Thyroid gland (tissue), 4 donors: Measurements from ENCODE around the gene MRPL37. TPM values are rescaled to one million over a fixed set of nuclear protein-coding genes. Genes with fewer than 3 reads are reported as not detected.

Experiments
- DNase-seq, 2 donors: peaks; one replicate each; pipeline ENCODE4 v3.0.0-alpha.2; 2019
- H3K27ac ChIP-seq, 3 donors: fragments of 200-600 bp; sonication (generic); 1 replicate in 2 of 3; 2 replicates in 1 of 3; pipeline ENCODE4 v1.5.1; 2016 to 2019; ENCODE audit warnings: mild to moderate bottlenecking in 1 of 3, moderate library complexity in 1 of 3
- H3K27me3 ChIP-seq: fragments of 200-600 bp; sonication (generic); one replicate; pipeline ENCODE4 v1.5.1; 2019
- H3K36me3 ChIP-seq, 2 donors: fragments of 200-600 bp; sonication (generic); one replicate each; pipeline ENCODE4 v1.5.1; 2016 to 2019
- H3K4me1 ChIP-seq, 2 donors: fragments of 200-600 bp; sonication (generic); one replicate each; pipeline ENCODE4 v1.5.1; 2017 to 2019
- H3K4me3 ChIP-seq, 3 donors: fragments of 200-600 bp; sonication (generic); replicated peaks in 1 of 3; 1 replicate in 2 of 3; 2 replicates in 1 of 3; pipeline ENCODE4 v1.5.1; 2016; ENCODE audit warnings: mild to moderate bottlenecking in 1 of 3
- H3K9me3 ChIP-seq: fragments of 200-600 bp; sonication (generic); one replicate; pipeline ENCODE4 v1.5.1; 2017
- CTCF ChIP-seq, 6 experiments: fragments of 200-600 bp in 3 of 6; fragments of 450-650 bp in 3 of 6; sonication (generic) in 3 of 6; IDR thresholded peaks; one replicate each; pipeline ENCODE4 v1.5.1; 2016 to 2019; ENCODE audit warnings: antibody characterized with exemption in 6 of 6, mild to moderate bottlenecking in 2 of 6, inconsistent platforms in 1 of 6, moderate library complexity in 1 of 6
- POLR2A ChIP-seq, 2 donors: fragments of 450-650 bp; IDR thresholded peaks; one replicate each; pipeline ENCODE4 v1.6.1; 2017; ENCODE audit warnings: antibody characterized with exemption in 2 of 2, mild to moderate bottlenecking in 2 of 2, moderate library complexity in 1 of 2
- WGBS, 2 donors: methylation state at CpG; one replicate each; pipeline ENCODE4 v1.1.5; 2017; 5-methylcytosine and 5-hydroxymethylcytosine counted together
- intact Hi-C: fragments of 100-400 bp; cut with DNase I; formaldehyde crosslinking; loops from one replicate; pipeline ENCODE4 v1.15.1; 2023
- total RNA-seq, 4 donors: library from RNA; depleted of rRNA; stranded (reverse); fragments of >200 nt; gene quantifications; one replicate each; pipeline ENCODE4 v1.2.3, GENCODE V29; 2016

MRPL37 gene
- total RNA-seq, 4 donors from 2014 or later = 29.8 to 71.3 (median 48.0) TPM

- 93 to 97% methylated on average over 3 of the region's 3 CpGs for WGBS, 2 donors
Observed at GRCh38 chr1:54156201-54156600, 43.8 kb upstream of the MRPL37 start.

GRCh38 chr1:54156986-54157385 lies 43.0 kb upstream of the MRPL37 start:
- Histone ChIP-seq H3K4me1 (no peaks in the 10 kb centered on the region), H3K27ac (no peak overlapping the region), H3K4me3 (no peak overlapping the region), H3K27me3 (no peaks in the 10 kb centered on the region), H3K36me3 (no peaks in the 10 kb centered on the region), H3K9me3 (no peaks in the 10 kb centered on the region)
- DNase-seq = no peak
- no peak for TF ChIP-seq POLR2A (IDR thresholded peaks at IDR 0.05)
- no peak for TF ChIP-seq CTCF (IDR thresholded peaks at IDR 0.05)
- intact Hi-C loops = no loop called here
- 97 to 98% methylated on average over 7 of the region's 7 CpGs for WGBS, 2 donors

More at GRCh38 chr1:54156201-54156600, 43.8 kb upstream of the MRPL37 start:
- Histone ChIP-seq H3K4me3 (no peak overlapping the region), H3K9me3 (no peaks in the 10 kb centered on the region), H3K4me1 (no peaks in the 10 kb centered on the region), H3K27ac (no peak overlapping the region), H3K36me3 (no peaks in the 10 kb centered on the region), H3K27me3 (no peaks in the 10 kb centered on the region)
- no peak for DNase-seq
- intact Hi-C loops = no loop called here
- no peak for TF ChIP-seq POLR2A (IDR thresholded peaks at IDR 0.05)
- no peak for TF ChIP-seq CTCF (IDR thresholded peaks at IDR 0.05)

- WGBS, 2 donors = 90 to 93% methylated on average over 6 of the region's 6 CpGs
- Histone ChIP-seq H3K4me3 (no peak overlapping the region), H3K4me1 (no peaks in the 10 kb centered on the region), H3K9me3 (no peaks in the 10 kb centered on the region), H3K36me3 (no peaks in the 10 kb centered on the region), H3K27ac (no peak overlapping the region), H3K27me3 (no peaks in the 10 kb centered on the region)
- intact Hi-C loops = no loop called here
- DNase-seq = no peak
- TF ChIP-seq CTCF (IDR thresholded peaks at IDR 0.05) = no peak
Observed at GRCh38 chr1:54157401-54157800, 42.6 kb upstream of the MRPL37 start.

DNA sequence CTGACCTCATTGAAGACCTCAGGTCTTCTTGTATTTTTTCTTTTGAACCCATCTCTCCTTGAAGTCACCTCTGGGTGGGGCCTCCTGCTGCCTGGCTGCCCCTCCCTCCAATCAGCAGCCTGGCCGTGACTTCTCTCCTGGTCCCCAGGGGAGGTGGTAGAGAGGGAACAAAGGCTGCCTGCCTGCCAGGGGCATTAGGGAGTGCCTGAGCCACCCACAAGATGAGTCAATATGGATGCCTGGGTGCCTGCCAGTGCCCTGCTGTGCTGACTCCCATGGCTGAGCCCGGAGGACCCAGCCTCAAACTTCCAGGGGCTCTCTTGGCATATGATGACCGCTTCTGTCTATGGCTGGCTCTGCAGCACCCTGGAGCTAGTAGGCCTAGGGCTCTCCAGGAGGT lies 41.9 kb upstream of the MRPL37 start:
- TF ChIP-seq CTCF (IDR thresholded peaks at IDR 0.05) (no peak), POLR2A (IDR thresholded peaks at IDR 0.05) (no peak)
- DNase-seq = no peak

DNA sequence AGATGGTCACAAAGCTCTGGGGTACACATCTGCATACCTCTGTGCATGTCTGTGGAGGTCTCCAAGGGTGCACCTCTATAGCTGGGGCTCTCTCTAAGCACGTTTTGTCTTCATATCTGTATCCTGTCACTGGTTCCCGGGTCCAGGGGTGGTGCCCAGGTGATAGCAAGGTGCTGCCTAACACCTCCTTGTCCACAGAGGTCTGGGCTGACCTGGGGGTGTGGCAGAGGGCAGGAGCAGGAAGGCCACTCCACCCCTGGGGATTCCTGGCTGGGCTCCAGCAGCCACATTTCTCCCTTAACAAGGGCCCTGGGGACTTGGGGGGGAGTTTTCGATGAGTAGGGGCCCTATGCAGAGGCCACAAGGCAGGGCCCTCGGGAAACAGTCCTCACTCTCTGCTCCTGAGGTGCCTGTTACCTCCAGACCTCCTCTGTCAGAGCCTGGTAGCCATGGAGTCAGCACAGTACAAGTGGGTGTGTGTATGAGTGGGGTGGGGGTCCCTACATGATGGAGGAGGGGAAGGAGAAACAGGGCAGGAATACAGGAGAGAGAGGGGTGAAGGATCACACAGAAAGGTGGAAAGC lies 40.1 kb upstream of the MRPL37 start:
- TF ChIP-seq POLR2A (IDR thresholded peaks at IDR 0.05) (no peak), CTCF (IDR thresholded peaks at IDR 0.05) (no peak)
- DNase-seq = no peak
- no peak overlapping the region for H3K27ac ChIP-seq
- H3K27me3 ChIP-seq = no peaks in the 10 kb centered on the region
- no peaks in the 10 kb centered on the region for H3K4me1 ChIP-seq
- H3K36me3 ChIP-seq = no peaks in the 10 kb centered on the region
- intact Hi-C loops = no loop called here
- H3K4me3 ChIP-seq = no peak overlapping the region
- 70 to 84% methylated on average over 4 of the region's 4 CpGs for WGBS, 2 donors
- H3K9me3 ChIP-seq = no peaks in the 10 kb centered on the region

More for the DNA sequence above, 41.9 kb upstream of the MRPL37 start:
- Histone ChIP-seq H3K9me3 (no peaks in the 10 kb centered on the region), H3K36me3 (no peaks in the 10 kb centered on the region), H3K4me3 (no peak overlapping the region), H3K27ac (no peak overlapping the region), H3K27me3 (no peaks in the 10 kb centered on the region), H3K4me1 (no peaks in the 10 kb centered on the region)
- WGBS, 2 donors = 81% methylated on average over 2 of the region's 3 CpGs; no CpG with 5 or more reads in 1 of the 2 donors
- intact Hi-C loops = no loop called here
